Calu3 (cell line): ENCODE measurements around the gene TRPV4. TPM values are rescaled to one million over a fixed set of nuclear protein-coding genes. Genes with fewer than 3 reads are reported as not detected.

ENCODE experiments used
- BruUV-seq: library from RNA; stranded (reverse); fragments of 400-500 nt; replicated peaks from 2 replicates; lab custom pipeline; 2021; lab: Mats Ljungman, UMichigan
- CTCF ChIA-PET: fragments of 300-600 bp; sonication (Branson Sonifier 250); formaldehyde crosslinking; loops from one replicate; lab custom pipeline; 2022; ENCODE audit warnings: antibody characterized with exemption; lab: Charles Lee
- DNase-seq: peaks from one replicate; pipeline ENCODE4 v3.0.0; 2022
- H3K27ac Mint-ChIP-seq: one replicate; pipeline ENCODE4 v1.8.0; 2022; ENCODE audit warnings: mixed read lengths; ENCODE audit not compliant: unreplicated experiment
- H3K27me3 Mint-ChIP-seq: one replicate; pipeline ENCODE4 v1.8.0; 2022; ENCODE audit warnings: mixed read lengths; ENCODE audit not compliant: unreplicated experiment
- H3K36me3 Mint-ChIP-seq: one replicate; pipeline ENCODE4 v1.8.0; 2022; ENCODE audit warnings: mild to moderate bottlenecking, moderate library complexity, mixed read lengths; ENCODE audit not compliant: insufficient read depth, unreplicated experiment
- H3K4me1 Mint-ChIP-seq: one replicate; pipeline ENCODE4 v1.8.0; 2022; ENCODE audit warnings: mild to moderate bottlenecking, low read depth, mixed read lengths; ENCODE audit not compliant: unreplicated experiment
- H3K4me3 Mint-ChIP-seq: one replicate; pipeline ENCODE4 v1.8.0; 2022; ENCODE audit warnings: mild to moderate bottlenecking, low read depth, moderate library complexity, mixed read lengths; ENCODE audit not compliant: unreplicated experiment
- H3K9me3 Mint-ChIP-seq: one replicate; pipeline ENCODE4 v1.8.0; 2022; ENCODE audit warnings: low read depth, mixed read lengths; ENCODE audit not compliant: unreplicated experiment
- CTCF ChIP-seq: fragments of 200-600 bp; IDR thresholded peaks from one replicate; pipeline ENCODE4 v1.8.0; 2022; ENCODE audit warnings: antibody characterized with exemption; ENCODE audit not compliant: unreplicated experiment
- intact Hi-C: fragments of 100-400 bp; cut with micrococcal nuclease; formaldehyde crosslinking; loops from one replicate; pipeline ENCODE4 v1.10.0; 2022; ENCODE audit not compliant: unreplicated experiment
- total RNA-seq: library from RNA; stranded (reverse); gene quantifications from 2 replicates; pipeline ENCODE4 v1.2.3, GENCODE V29; 2022

The TRPV4 gene
- total RNA-seq, 1 experiment from 2014 or later = 25.3 TPM

GRCh38 chr12:109765446-109765810 lies 67.8 kb downstream of the TRPV4 start:
- no peaks in the 10 kb centered on the region for H3K27me3 Mint-ChIP-seq
- no peak overlapping the region for H3K27ac Mint-ChIP-seq
- CTCF ChIA-PET = interaction anchor here (1.4 kb wide), 1 partner anchor 9 kb away, joined by 4 read pairs; no protein-coding TSS in a partner anchor
- DNase-seq = no peak
- TF ChIP-seq CTCF = no peak
- H3K4me3 Mint-ChIP-seq = no peak overlapping the region
- H3K9me3 Mint-ChIP-seq = no peaks in the 10 kb centered on the region
- no TSS peak for BruUV-seq
- H3K4me1 Mint-ChIP-seq = peaks cover 7% of the 10 kb centered on the region
- H3K36me3 Mint-ChIP-seq = peaks cover 11% of the 10 kb centered on the region
- intact Hi-C loops = no loop called here

GRCh38 chr12:109764776-109765445 lies 68.3 kb downstream of the TRPV4 start:
- DNase-seq = no peak
- no peak for TF ChIP-seq CTCF
- Mint-ChIP-seq H3K9me3 (no peaks in the 10 kb centered on the region), H3K4me3 (no peak overlapping the region), H3K36me3 (peaks cover 11% of the 10 kb centered on the region), H3K4me1 (peaks cover 7% of the 10 kb centered on the region), H3K27me3 (no peaks in the 10 kb centered on the region), H3K27ac (no peak overlapping the region)
- BruUV-seq = no TSS peak
- CTCF ChIA-PET = interaction anchor here (0.5 to 1.5 kb wide), 4 partner anchors 10 to 167 kb away, joined by 3 to 6 read pairs (median 4); no protein-coding TSS in a partner anchor
- intact Hi-C loops = no loop called here

- no TSS peak for BruUV-seq
- Mint-ChIP-seq H3K4me3 (no peak overlapping the region), H3K4me1 (peaks cover 7% of the 10 kb centered on the region), H3K9me3 (no peaks in the 10 kb centered on the region), H3K27ac (no peak overlapping the region), H3K27me3 (no peaks in the 10 kb centered on the region), H3K36me3 (peaks cover 11% of the 10 kb centered on the region)
- no peak for DNase-seq
- CTCF ChIA-PET = interaction anchor here (0.5 to 1.5 kb wide), 4 partner anchors 10 to 830 kb away, joined by 3 to 6 read pairs (median 4); no protein-coding TSS in a partner anchor
- intact Hi-C loops = no loop called here
- TF ChIP-seq CTCF = no peak
These were observed 69.1 kb downstream of the TRPV4 start for GRCh38 chr12:109764123-109764522.

GRCh38 chr12:109763201-109763841 lies 69.9 kb downstream of the TRPV4 start:
- CTCF ChIA-PET = interaction anchor here (0.6 to 1.5 kb wide), 5 partner anchors 10 to 831 kb away, joined by 3 to 11 read pairs (median 3); no protein-coding TSS in a partner anchor
- BruUV-seq = no TSS peak
- Mint-ChIP-seq H3K4me3 (no peak overlapping the region), H3K27ac (peak overlapping the region; percentile 33), H3K36me3 (peaks cover 11% of the 10 kb centered on the region), H3K27me3 (no peaks in the 10 kb centered on the region), H3K4me1 (peaks cover 7% of the 10 kb centered on the region), H3K9me3 (no peaks in the 10 kb centered on the region)
- DNase-seq = peak; percentile 59
- no peak for TF ChIP-seq CTCF
- intact Hi-C loops = no loop called here
